Coronary artery (tissue), 2 donors: Measurements from ENCODE around the gene C1orf174.

Experiments used
- DNase-seq: peaks from one replicate; pipeline ENCODE4 v3.0.0-alpha.2; 2017; ENCODE audit warnings: low spot score
- H3K27ac ChIP-seq, 2 donors: fragments of 200-600 bp; sonication (generic); one replicate each; pipeline ENCODE4 v1.5.1; 2016 to 2019
- H3K4me3 ChIP-seq: fragments of 200-600 bp; sonication (generic); 2 replicates; pipeline ENCODE4 v1.5.1; 2016; ENCODE audit warnings: mild to moderate bottlenecking, moderate library complexity
- CTCF ChIP-seq: fragments of 200-600 bp; sonication (generic); IDR thresholded peaks from one replicate; pipeline ENCODE4 v1.5.1; 2019; ENCODE audit warnings: antibody characterized with exemption

C1orf174 gene

GRCh38 chr1:3888301-3888700, 11.8 kb downstream of the C1orf174 start:
- no peak for TF ChIP-seq CTCF
- H3K4me3 ChIP-seq: no peak overlapping the region
- no peak overlapping the region for H3K27ac ChIP-seq
- DNase-seq: no peak

- no peak for TF ChIP-seq CTCF
- Histone ChIP-seq H3K27ac (no peak overlapping the region), H3K4me3 (no peak overlapping the region)
- no peak for DNase-seq
These were observed 13.4 kb downstream of the C1orf174 start for GRCh38 chr1:3886691-3887090.

- no peak for DNase-seq
These were observed 13.9 kb downstream of the C1orf174 start for GRCh38 chr1:3886106-3886670.

GRCh38 chr1:3885611-3886010, 14.5 kb downstream of the C1orf174 start:
- DNase-seq: no peak
- Histone ChIP-seq H3K4me3 (no peak overlapping the region), H3K27ac (no peak overlapping the region)
- TF ChIP-seq CTCF: no peak

More at GRCh38 chr1:3886106-3886670, 13.9 kb downstream of the C1orf174 start:
- no peak overlapping the region for H3K27ac ChIP-seq
- TF ChIP-seq CTCF: no peak
- H3K4me3 ChIP-seq: no peak overlapping the region

GRCh38 chr1:3884966-3885365, 15.1 kb downstream of the C1orf174 start:
- no peak for DNase-seq
- Histone ChIP-seq H3K4me3 (no peak overlapping the region), H3K27ac (no peak overlapping the region)
- no peak for TF ChIP-seq CTCF

- Histone ChIP-seq H3K27ac (no peak overlapping the region), H3K4me3 (no peak overlapping the region)
- no peak for DNase-seq
- TF ChIP-seq CTCF: no peak
These were observed 16.7 kb downstream of the C1orf174 start for GRCh38 chr1:3883194-3883925.

- TF ChIP-seq CTCF: no peak
- H3K27ac ChIP-seq: no peak overlapping the region
- no peak overlapping the region for H3K4me3 ChIP-seq
- no peak for DNase-seq
These were observed 18.9 kb downstream of the C1orf174 start for GRCh38 chr1:3881193-3881480.
